HG03575 (cell line): Measurements from ENCODE around the gene PCDH12.
"Not testable (repeated sequence)": the region's sequence is repeated elsewhere in the genome, so short reads cannot be mapped to it uniquely, and the experiment has no call there.

Experiments used
- ATAC-seq: cut with Tn5 transposase; IDR thresholded peaks from one replicate; pipeline ENCODE4 v1.9.1; 2021; ENCODE audit not compliant: unreplicated experiment, insufficient number of reproducible peaks, low FRiP score; ENCODE audit errors: extremely low read depth

Gene PCDH12

GRCh38 chr5:141944076-141944475 lies 13.9 kb downstream of the PCDH12 start:
- ATAC-seq: no peak

GRCh38 chr5:141942185-141942857 lies 15.7 kb downstream of the PCDH12 start:
- no peak for ATAC-seq

GRCh38 chr5:141941779-141942178 lies 16.2 kb downstream of the PCDH12 start:
- no peak for ATAC-seq

- no peak for ATAC-seq
Observed at GRCh38 chr5:141941307-141941706, 16.7 kb downstream of the PCDH12 start.

- ATAC-seq: no peak
Observed at GRCh38 chr5:141940695-141941271, 17.2 kb downstream of the PCDH12 start.

GRCh38 chr5:141935538-141935937 lies 22.5 kb downstream of the PCDH12 start:
- no peak for ATAC-seq

- no peak for ATAC-seq
Observed at GRCh38 chr5:141934099-141934844, 23.7 kb downstream of the PCDH12 start.

- no peak for ATAC-seq
Observed at GRCh38 chr5:141933151-141933550, 24.9 kb downstream of the PCDH12 start.

- ATAC-seq: no peak
Observed at GRCh38 chr5:141931694-141932093, 26.3 kb downstream of the PCDH12 start.

GRCh38 chr5:141929398-141930058 lies 28.5 kb downstream of the PCDH12 start:
- no peak for ATAC-seq

- ATAC-seq: no peak
Observed at GRCh38 chr5:141928051-141928450, 30.0 kb downstream of the PCDH12 start.

- no peak for ATAC-seq
Observed at GRCh38 chr5:141926434-141926833, 31.6 kb downstream of the PCDH12 start.

- peak; percentile 82 for ATAC-seq
Observed at GRCh38 chr5:141923448-141924313, 34.3 kb downstream of the PCDH12 start, which contains the start of gene DELE1. DELE1 (plus strand) TSS chr5:141923871; CDS start chr5:141923942, 71 bp downstream.

GRCh38 chr5:141922827-141923447 lies 35.1 kb downstream of the PCDH12 start:
- not testable (repeated sequence) for ATAC-seq

- ATAC-seq: no peak
Observed at GRCh38 chr5:141920771-141921170, 37.2 kb downstream of the PCDH12 start.

GRCh38 chr5:141919218-141920119 lies 38.5 kb downstream of the PCDH12 start:
- ATAC-seq: no peak

GRCh38 chr5:141917760-141918159 lies 40.2 kb downstream of the PCDH12 start:
- no peak for ATAC-seq
